ENCODE results near the gene PPP1R12A. TPM values are rescaled to one million over a fixed set of nuclear protein-coding genes. Genes with fewer than 3 reads are reported as not detected.
"Not testable (repeated sequence)": the region's sequence is repeated elsewhere in the genome, so short reads cannot be mapped to it uniquely, and the experiment has no call there.

The PPP1R12A gene
- 100 to 1,000 TPM; 104 to 122 (median 113) TPM for total RNA-seq (2021; fragmentation: NEBNext Ultra II Directional; extraction: Animal tissue kit (Norgen Biotek cat#: 25700))
- long read RNA-seq, partial matches to known transcripts: 134 of 165 reads
- long read RNA-seq, other reads (novel, unspliced or antisense): 25 of 165 reads

GRCh38 chr12:79935021-79935623 is at the start of gene PPP1R12A:
Gene PPP1R12A (minus strand): TSS chr12:79935097. CDS start chr12:79934931, 166 bp downstream.
- peak; percentile 45; the same call in 1 of the 2 replicates for TF ChIP-seq CTCF (IDR thresholded peaks at IDR 0.05)
- DNase-seq: peak; percentile 96
- Mint-ChIP-seq H3K4me1 (ENCODE audit: low read depth) (peaks cover 44% of the 10 kb centered on the region), H3K9me3 (no peaks in the 10 kb centered on the region), H3K27ac (peak within 1 kb of the TSS; percentile 99), H3K4me3 (peak within 1 kb of the TSS; percentile 97), H3K27me3 (ENCODE audit: insufficient read depth) (peaks cover 2% of the 10 kb centered on the region), H3K36me3 (ENCODE audit: low read depth) (peaks cover 27% of the 10 kb centered on the region)

GRCh38 chr12:79983986-79984620 is 49.2 kb upstream of the PPP1R12A start:
- Mint-ChIP-seq H3K4me1 (ENCODE audit: low read depth) (peaks cover 72% of the 10 kb centered on the region), H3K27ac (peak overlapping the region; percentile 85), H3K27me3 (ENCODE audit: insufficient read depth) (peaks cover 1% of the 10 kb centered on the region), H3K4me3 (peak overlapping the region; percentile 67), H3K36me3 (ENCODE audit: low read depth) (no peaks in the 10 kb centered on the region), H3K9me3 (no peaks in the 10 kb centered on the region)
- DNase-seq: peak; percentile 35
- TF ChIP-seq CTCF (IDR thresholded peaks at IDR 0.05): no peak

GRCh38 chr12:79983492-79983891 is 48.6 kb upstream of the PPP1R12A start:
- H3K27me3 Mint-ChIP-seq (ENCODE audit: insufficient read depth): peaks cover 1% of the 10 kb centered on the region
- peaks cover 70% of the 10 kb centered on the region for H3K4me1 Mint-ChIP-seq (ENCODE audit: low read depth)
- H3K27ac Mint-ChIP-seq: peak overlapping the region; percentile 85
- H3K9me3 Mint-ChIP-seq: no peaks in the 10 kb centered on the region
- no peak for TF ChIP-seq CTCF (IDR thresholded peaks at IDR 0.05)
- H3K4me3 Mint-ChIP-seq: peak overlapping the region; percentile 67
- DNase-seq: peak; percentile 94
- H3K36me3 Mint-ChIP-seq (ENCODE audit: low read depth): no peaks in the 10 kb centered on the region

GRCh38 chr12:79982086-79983062 is 47.5 kb upstream of the PPP1R12A start:
- no peak for TF ChIP-seq CTCF (IDR thresholded peaks at IDR 0.05)
- DNase-seq: peak; percentile 10
- no peaks in the 10 kb centered on the region for H3K36me3 Mint-ChIP-seq (ENCODE audit: low read depth)
- peak overlapping the region; percentile 85 for H3K27ac Mint-ChIP-seq
- H3K4me3 Mint-ChIP-seq: peak overlapping the region; percentile 19
- peaks cover 70% of the 10 kb centered on the region for H3K4me1 Mint-ChIP-seq (ENCODE audit: low read depth)
- H3K27me3 Mint-ChIP-seq (ENCODE audit: insufficient read depth): no peaks in the 10 kb centered on the region; the same call in 1 of the 2 replicates
- H3K9me3 Mint-ChIP-seq: no peaks in the 10 kb centered on the region

- H3K36me3 Mint-ChIP-seq (ENCODE audit: low read depth): no peaks in the 10 kb centered on the region
- no peak overlapping the region for H3K4me3 Mint-ChIP-seq
- no peak overlapping the region for H3K27ac Mint-ChIP-seq
- H3K4me1 Mint-ChIP-seq (ENCODE audit: low read depth): peaks cover 44% of the 10 kb centered on the region
- no peaks in the 10 kb centered on the region; the same call in 1 of the 2 replicates for H3K27me3 Mint-ChIP-seq (ENCODE audit: insufficient read depth)
- no peak for TF ChIP-seq CTCF (IDR thresholded peaks at IDR 0.05)
- no peaks in the 10 kb centered on the region for H3K9me3 Mint-ChIP-seq
- no peak for DNase-seq
Measured at GRCh38 chr12:79978692-79979091, 43.8 kb upstream of the PPP1R12A start.

- not testable (repeated sequence) for H3K9me3 Mint-ChIP-seq; H3K36me3 Mint-ChIP-seq (ENCODE audit: low read depth); H3K27me3 Mint-ChIP-seq (ENCODE audit: insufficient read depth); H3K4me3 Mint-ChIP-seq; H3K27ac Mint-ChIP-seq
- peaks cover 37% of the 10 kb centered on the region for H3K4me1 Mint-ChIP-seq (ENCODE audit: low read depth)
- DNase-seq: peak; percentile 68
Measured at GRCh38 chr12:79977856-79978460, 43.1 kb upstream of the PPP1R12A start.

All from HFFc6 (cell line).